Mononuclear cell (primary cell): ENCODE data around the gene HMBS. TPM values are rescaled to one million over a fixed set of nuclear protein-coding genes. Genes with fewer than 3 reads are reported as not detected.
"Not testable (repeated sequence)": the region's sequence is repeated elsewhere in the genome, so short reads cannot be mapped to it uniquely, and the experiment has no call there.

ENCODE experiments used
- H3K27me3 ChIP-seq: 2 replicates; pipeline ENCODE4 v1.6.0; 2011; ENCODE audit warnings: low read length, control low read depth; ENCODE audit not compliant: insufficient read depth
- H3K4me1 ChIP-seq: 2 replicates; pipeline ENCODE4 v1.5.1; 2011; ENCODE audit warnings: mild to moderate bottlenecking, low read length, control low read depth; ENCODE audit not compliant: insufficient read depth
- H3K4me3 ChIP-seq: 2 replicates; pipeline ENCODE4 v1.5.1; 2011; ENCODE audit warnings: mild to moderate bottlenecking, low read length, moderate library complexity
- H3K9me3 ChIP-seq: 2 replicates; pipeline ENCODE4 v1.5.1; 2011; ENCODE audit warnings: low read depth, mild to moderate bottlenecking, control low read depth, low read length
- total RNA-seq: library from RNA; depleted of rRNA; stranded (reverse); fragments of >200 nt; gene quantifications from one replicate; pipeline ENCODE4 v1.2.3, GENCODE V29; 2012

HMBS gene
- total RNA-seq, 1 donor = 2.7 TPM

DNA sequence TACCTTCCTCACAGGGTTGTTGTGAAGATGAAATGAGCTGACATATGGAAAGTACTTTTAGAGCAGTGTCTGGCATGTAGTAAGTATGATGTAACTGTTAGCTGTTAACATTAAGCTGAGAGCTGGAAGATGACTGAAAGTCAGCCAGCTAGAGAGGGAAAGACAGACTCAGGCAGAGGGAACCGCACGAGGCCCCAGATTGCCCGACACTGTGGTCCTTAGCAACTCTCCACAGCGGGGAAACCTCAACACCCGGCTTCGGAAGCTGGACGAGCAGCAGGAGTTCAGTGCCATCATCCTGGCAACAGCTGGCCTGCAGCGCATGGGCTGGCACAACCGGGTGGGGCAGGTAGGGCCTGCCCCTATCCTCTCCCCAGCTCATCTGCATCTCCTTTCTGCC lies 6.5 kb downstream of the HMBS start:
- Histone ChIP-seq H3K9me3 (no peaks in the 10 kb centered on the region), H3K4me3 (no peak overlapping the region), H3K27me3 (no peaks in the 10 kb centered on the region), H3K4me1 (peaks cover 55% of the 10 kb centered on the region)

GRCh38 chr11:119091966-119092879 lies 7.5 kb downstream of the HMBS start:
- no peak overlapping the region for H3K4me3 ChIP-seq
- H3K9me3 ChIP-seq = no peaks in the 10 kb centered on the region
- H3K27me3 ChIP-seq = no peaks in the 10 kb centered on the region
- peaks cover 52% of the 10 kb centered on the region for H3K4me1 ChIP-seq

GRCh38 chr11:119092880-119093842 lies 8.5 kb downstream of the HMBS start:
- H3K27me3 ChIP-seq = no peaks in the 10 kb centered on the region
- H3K4me1 ChIP-seq = peaks cover 45% of the 10 kb centered on the region
- no peaks in the 10 kb centered on the region for H3K9me3 ChIP-seq
- H3K4me3 ChIP-seq = no peak overlapping the region

GRCh38 chr11:119093942-119094815 lies 9.5 kb downstream of the HMBS start:
- Histone ChIP-seq H3K9me3 (no peaks in the 10 kb centered on the region), H3K4me1 (peaks cover 45% of the 10 kb centered on the region), H3K27me3 (no peaks in the 10 kb centered on the region), H3K4me3 (peak overlapping the region; percentile 75)

DNA sequence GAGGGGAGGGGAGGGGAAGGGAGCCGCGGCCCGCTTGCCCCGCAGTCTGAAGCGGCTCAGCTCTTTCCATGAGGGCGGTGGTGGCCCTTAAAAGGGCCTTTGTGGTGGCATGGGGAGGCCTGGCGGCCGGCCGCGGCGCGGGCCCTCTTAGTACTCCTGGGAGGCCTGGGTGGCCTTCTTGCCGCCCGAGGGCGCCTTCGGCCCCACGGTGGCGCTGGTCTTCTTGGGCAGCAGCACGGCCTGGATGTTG lies 10.1 kb downstream of the HMBS start:
- no peaks in the 10 kb centered on the region for H3K27me3 ChIP-seq
- H3K9me3 ChIP-seq = no peaks in the 10 kb centered on the region
- H3K4me1 ChIP-seq = peaks cover 48% of the 10 kb centered on the region
- peak overlapping the region; percentile 75 for H3K4me3 ChIP-seq

GRCh38 chr11:119095066-119095880 lies 10.6 kb downstream of the HMBS start:
- Histone ChIP-seq H3K9me3 (no peaks in the 10 kb centered on the region), H3K27me3 (no peaks in the 10 kb centered on the region), H3K4me1 (peaks cover 51% of the 10 kb centered on the region), H3K4me3 (peak overlapping the region; percentile 75)

DNA sequence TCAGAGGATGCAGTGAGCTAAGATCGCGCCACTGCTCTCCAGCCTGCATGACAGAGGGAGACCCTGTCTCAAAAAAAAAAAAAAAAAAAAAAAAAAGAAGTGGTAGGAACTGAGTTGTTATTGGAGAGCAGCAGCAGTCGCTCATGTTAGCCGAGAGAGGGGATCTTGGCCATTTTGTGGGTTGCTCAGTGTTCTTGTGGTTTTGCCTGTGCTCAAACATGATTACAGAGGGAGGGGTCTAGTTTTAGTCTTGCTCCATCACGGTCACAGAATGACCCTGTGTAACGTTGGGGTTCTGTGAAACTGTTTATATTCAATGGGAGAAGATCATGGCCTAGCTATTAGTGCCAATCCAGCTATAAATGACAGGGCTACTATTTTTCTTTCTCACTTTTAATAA lies 15.0 kb downstream of the HMBS start:
- H3K27me3 ChIP-seq = no peaks in the 10 kb centered on the region

GRCh38 chr11:119100246-119100970 lies 15.7 kb downstream of the HMBS start:
- peaks cover 41% of the 10 kb centered on the region for H3K4me1 ChIP-seq
- H3K27me3 ChIP-seq = no peaks in the 10 kb centered on the region
- no peaks in the 10 kb centered on the region for H3K9me3 ChIP-seq
- H3K4me3 ChIP-seq = peak overlapping the region; percentile 82

More for the DNA sequence above, 15.0 kb downstream of the HMBS start:
- no peaks in the 10 kb centered on the region for H3K9me3 ChIP-seq
- H3K4me1 ChIP-seq = peaks cover 41% of the 10 kb centered on the region
- no peak overlapping the region for H3K4me3 ChIP-seq

DNA sequence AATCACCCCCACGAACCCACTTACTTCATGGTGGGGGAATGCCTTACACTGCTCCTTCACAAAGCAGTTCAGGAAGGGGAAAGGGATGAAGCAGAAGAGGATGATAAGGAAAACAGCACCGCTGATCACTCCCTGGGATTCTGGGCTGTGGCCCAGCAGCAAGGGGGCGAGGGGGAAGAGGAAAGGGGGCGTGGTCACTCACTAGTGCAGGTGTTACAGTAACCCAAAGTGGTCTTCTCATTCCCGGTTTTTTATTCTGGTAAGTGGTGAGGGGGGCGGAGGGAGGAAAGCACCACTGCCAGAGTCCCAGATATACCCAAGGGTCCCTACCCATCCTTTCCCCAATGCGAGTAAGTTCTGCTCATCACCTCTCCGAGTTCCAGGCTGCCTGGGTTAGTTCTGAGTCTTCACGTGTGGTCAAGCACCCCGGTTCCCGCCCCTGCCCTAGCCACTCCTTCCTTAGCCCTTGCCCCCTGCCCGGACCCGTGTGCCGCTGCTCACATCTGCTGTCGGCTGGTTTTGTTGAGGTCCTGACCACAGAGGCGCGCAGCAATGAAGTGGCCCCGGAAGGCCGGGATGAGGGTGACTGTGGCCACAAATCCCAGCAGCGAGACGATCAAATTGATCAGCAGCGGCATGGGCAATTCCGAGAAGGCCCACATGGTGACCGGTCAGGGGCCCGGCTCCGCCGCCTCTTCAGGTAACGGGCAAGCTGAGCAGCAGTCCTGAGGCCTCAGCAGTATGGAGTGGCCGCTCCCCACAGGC lies 16.5 kb downstream of the HMBS start:
- Histone ChIP-seq H3K4me1 (peaks cover 41% of the 10 kb centered on the region), H3K27me3 (no peaks in the 10 kb centered on the region), H3K9me3 (no peaks in the 10 kb centered on the region), H3K4me3 (peak overlapping the region; percentile 82)

- Histone ChIP-seq H3K4me3 (peak within 1 kb of the TSS; percentile 82), H3K27me3 (no peaks in the 10 kb centered on the region), H3K9me3 (no peaks in the 10 kb centered on the region), H3K4me1 (peaks cover 45% of the 10 kb centered on the region)
Measured at GRCh38 chr11:119101759-119102423, 17.2 kb downstream of the HMBS start, which contains the start of gene DPAGT1. Gene DPAGT1 (minus strand): TSS chr11:119101853. CDS start chr11:119101655, 198 bp downstream.

- H3K4me3 ChIP-seq, H3K9me3 ChIP-seq, H3K27me3 ChIP-seq: not testable (repeated sequence)
- H3K4me1 ChIP-seq = peaks cover 49% of the 10 kb centered on the region
Measured at GRCh38 chr11:119103161-119103664, 18.5 kb downstream of the HMBS start.

DNA sequence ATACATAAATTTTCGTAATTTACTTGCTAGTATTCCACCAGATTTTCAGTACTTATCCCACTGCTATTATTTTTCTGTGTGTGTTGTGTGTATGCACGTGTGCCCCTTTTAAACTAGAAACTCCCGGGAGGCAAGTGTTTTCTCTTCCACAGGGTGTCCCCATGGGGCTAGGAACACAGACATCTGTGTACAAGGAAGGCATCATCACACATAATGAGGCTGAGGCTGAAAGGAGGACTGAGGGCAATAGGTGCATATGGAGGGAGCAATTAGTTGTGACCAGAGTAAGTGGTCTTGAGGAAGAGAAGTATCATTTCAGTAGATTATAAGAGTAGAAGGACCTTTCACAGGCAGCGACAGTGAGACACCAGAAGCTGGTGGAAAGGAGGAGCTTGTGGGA lies 19.1 kb downstream of the HMBS start:
- no peak overlapping the region for H3K4me3 ChIP-seq
- peaks cover 55% of the 10 kb centered on the region for H3K4me1 ChIP-seq
- H3K9me3 ChIP-seq = no peaks in the 10 kb centered on the region
- no peaks in the 10 kb centered on the region for H3K27me3 ChIP-seq
